GM10266 (cell line): ENCODE measurements around the gene FBXW4.

ENCODE experiments used
- DNase-seq: peaks from one replicate; pipeline ENCODE4 v3.0.0; 2012; ENCODE audit errors: extremely low spot score
- CTCF ChIP-seq: IDR thresholded peaks from 2 replicates; pipeline ENCODE4 v1.5.1; 2012; ENCODE audit warnings: mild to moderate bottlenecking, low read depth; ENCODE audit not compliant: control insufficient read depth, insufficient read depth; ENCODE audit errors: missing control alignments

The FBXW4 gene

DNA sequence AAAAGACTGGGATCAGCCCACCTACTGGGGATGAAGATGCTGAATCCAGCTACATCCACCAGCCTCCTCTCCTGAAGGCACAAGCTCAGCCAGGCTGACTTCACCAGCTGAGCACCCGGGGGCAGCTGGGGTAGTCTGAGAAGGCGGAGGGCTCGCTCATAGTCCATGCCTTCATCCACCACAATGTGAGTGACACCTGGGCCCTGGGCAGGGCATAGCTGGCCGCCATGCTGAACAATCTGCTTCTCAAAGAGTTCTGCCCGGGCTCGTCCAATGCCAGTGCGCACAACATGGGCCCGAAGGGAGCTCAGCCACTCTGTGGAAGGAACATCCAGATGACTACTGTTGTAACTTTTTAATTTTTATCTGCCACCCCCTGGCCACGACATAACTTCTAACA lies 109.1 kb downstream of the FBXW4 start:
- TF ChIP-seq CTCF, result no peak
- no peak for DNase-seq

- no peak for TF ChIP-seq CTCF
- DNase-seq, result no peak
Observed at GRCh38 chr10:101580486-101581399, 114.2 kb downstream of the FBXW4 start.

DNA sequence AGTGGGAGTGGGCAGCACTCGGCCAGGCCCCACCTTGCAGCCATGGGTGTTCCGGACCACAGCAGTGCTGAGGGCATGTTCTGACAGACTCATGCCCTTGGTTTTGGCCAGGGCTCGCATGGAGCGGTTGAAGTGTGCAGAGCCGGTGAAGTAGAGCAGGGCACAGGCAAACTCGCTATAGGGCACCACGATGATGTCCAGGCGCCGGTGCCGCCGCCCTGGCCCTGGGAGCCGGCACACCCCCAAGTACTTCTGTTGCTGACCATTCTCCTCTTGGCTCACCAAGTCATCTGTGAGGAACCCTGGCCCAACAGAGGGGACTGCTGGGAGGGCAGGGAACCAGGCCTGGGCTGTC lies 115.5 kb downstream of the FBXW4 start:
- DNase-seq, result no peak
- TF ChIP-seq CTCF, result no peak

GRCh38 chr10:101578803-101579515 lies 116.0 kb downstream of the FBXW4 start:
- no peak for TF ChIP-seq CTCF
- DNase-seq, result no peak

GRCh38 chr10:101578192-101578591 lies 116.8 kb downstream of the FBXW4 start:
- TF ChIP-seq CTCF, result no peak
- DNase-seq, result no peak

- no peak for TF ChIP-seq CTCF
- DNase-seq, result no peak
Observed at GRCh38 chr10:101577121-101577871, 117.7 kb downstream of the FBXW4 start.
